IMR-90 (cell line): Measurements from ENCODE around the gene ATP1B3. TPM values are rescaled to one million over a fixed set of nuclear protein-coding genes. Genes with fewer than 3 reads are reported as not detected.

Experiments used
- ATAC-seq: fragments of 200-7000 bp; cut with Tn5 transposase; 2 replicates; pipeline ENCODE4 v1.9.1; 2020; ENCODE audit warnings: low read depth, mild to moderate bottlenecking, moderate library complexity
- BruUV-seq: library from RNA; stranded (reverse); fragments of 400-500 nt; replicated peaks from 2 replicates; lab custom pipeline; 2021; lab: Mats Ljungman, UMichigan
- CTCF ChIA-PET: fragments of 300-600 bp; formaldehyde crosslinking; extraction: SDS; loops from one replicate; lab custom pipeline; 2021; ENCODE audit warnings: antibody characterized with exemption; lab: Yijun Ruan, JAX
- POLR2A ChIA-PET: fragments of 300-600 bp; sonication (Branson Sonifier 250); formaldehyde crosslinking; loops from one replicate; lab custom pipeline; 2022; ENCODE audit warnings: antibody characterized with exemption; ENCODE audit not compliant: unreplicated experiment; lab: Charles Lee
- DNase-seq: peaks from one replicate; pipeline ENCODE4 v3.0.0; 2013
- H2AFZ ChIP-seq: replicated peaks from 2 replicates; pipeline ENCODE3; 2013; ENCODE audit warnings: low read length, mild to moderate bottlenecking; ENCODE audit not compliant: poor library complexity
- H2AK5ac ChIP-seq: 2 replicates; pipeline ENCODE4 v1.6.1; 2013; ENCODE audit warnings: low read depth, low read length, inconsistent platforms
- H2AK9ac ChIP-seq: replicated peaks from 2 replicates; pipeline ENCODE3; 2013; ENCODE audit warnings: mild to moderate bottlenecking, low read depth, low read length, moderate library complexity; ENCODE audit not compliant: poor library complexity
- H2BK120ac ChIP-seq: 2 replicates; pipeline ENCODE4 v1.6.1; 2013; ENCODE audit warnings: low read depth, low read length, inconsistent platforms
- H2BK15ac ChIP-seq: 3 replicates; pipeline ENCODE4 v1.6.1; 2013; ENCODE audit warnings: low read depth, low read length, inconsistent platforms
- H2BK20ac ChIP-seq: 2 replicates; pipeline ENCODE4 v1.6.1; 2013; ENCODE audit warnings: low read depth, mild to moderate bottlenecking, inconsistent platforms, low read length, moderate library complexity
- H2BK5ac ChIP-seq: 2 replicates; pipeline ENCODE4 v1.6.1; 2013; ENCODE audit warnings: mild to moderate bottlenecking, low read depth, low read length, inconsistent platforms; ENCODE audit not compliant: poor library complexity, severe bottlenecking
- H3K14ac ChIP-seq: replicated peaks from 2 replicates; pipeline ENCODE4 v1.6.1; 2013; ENCODE audit warnings: low read depth, low read length, inconsistent platforms
- H3K18ac ChIP-seq: 2 replicates; pipeline ENCODE4 v1.6.1; 2013; ENCODE audit warnings: low read depth, low read length, control low read depth
- H3K23ac ChIP-seq: 2 replicates; pipeline ENCODE4 v1.6.1; 2013; ENCODE audit warnings: low read depth, low read length, inconsistent platforms
- H3K27ac ChIP-seq: 2 replicates; pipeline ENCODE4 v1.5.1; 2013; ENCODE audit warnings: mild to moderate bottlenecking, control low read depth, low read length; ENCODE audit not compliant: insufficient read depth
- H3K27me3 ChIP-seq: 2 replicates; pipeline ENCODE4 v1.6.1; 2013; ENCODE audit warnings: low read length; ENCODE audit not compliant: control insufficient read depth, insufficient read depth
- H3K36me3 ChIP-seq: 2 replicates; pipeline ENCODE4 v1.6.1; 2013; ENCODE audit warnings: low read length, mixed read lengths; ENCODE audit not compliant: control insufficient read depth, insufficient read depth
- H3K4ac ChIP-seq: 2 replicates; pipeline ENCODE4 v1.6.1; 2013; ENCODE audit warnings: low read depth, low read length, inconsistent platforms
- H3K4me1 ChIP-seq: 2 replicates; pipeline ENCODE4 v1.6.1; 2013; ENCODE audit warnings: low read length, mixed read lengths; ENCODE audit not compliant: control insufficient read depth, insufficient read depth
- H3K4me2 ChIP-seq: 2 replicates; pipeline ENCODE4 v1.6.1; 2013; ENCODE audit warnings: low read depth, mild to moderate bottlenecking, control low read depth, low read length, moderate library complexity
- H3K4me3 ChIP-seq: 2 replicates; pipeline ENCODE4 v1.5.1; 2013; ENCODE audit warnings: low read depth, mild to moderate bottlenecking, control low read depth, low read length, moderate library complexity; ENCODE audit not compliant: insufficient read depth
- H3K56ac ChIP-seq: 2 replicates; pipeline ENCODE4 v1.6.1; 2013; ENCODE audit warnings: low read length, inconsistent platforms; ENCODE audit not compliant: insufficient read depth; ENCODE audit errors: extremely low read depth
- H3K79me1 ChIP-seq, 2 experiments: 2 replicates each; pipeline ENCODE4 v1.6.1; 2013; ENCODE audit warnings: low read length in 2 of 2, inconsistent platforms in 1 of 2, low read depth in 1 of 2
- H3K9ac ChIP-seq: 2 replicates; pipeline ENCODE4 v1.6.1; 2013; ENCODE audit warnings: low read depth, low read length, control low read depth
- H3K9me1 ChIP-seq: 2 replicates; pipeline ENCODE4 v1.6.1; 2013; ENCODE audit warnings: low read length, inconsistent platforms; ENCODE audit not compliant: insufficient read depth
- H3K9me3 ChIP-seq: 2 replicates; pipeline ENCODE4 v1.6.1; 2013; ENCODE audit warnings: low read length; ENCODE audit not compliant: control insufficient read depth, insufficient read depth
- H4K20me1 ChIP-seq: 2 replicates; pipeline ENCODE4 v1.6.1; 2013; ENCODE audit warnings: low read length, inconsistent platforms; ENCODE audit not compliant: insufficient read depth
- H4K5ac ChIP-seq: 2 replicates; pipeline ENCODE4 v1.6.1; 2013; ENCODE audit warnings: mild to moderate bottlenecking, low read depth, low read length, control low read depth
- H4K8ac ChIP-seq, 2 experiments: 2 replicates each; pipeline ENCODE4 v1.6.1; 2013; ENCODE audit warnings: low read depth in 2 of 2, low read length in 2 of 2, control low read depth in 1 of 2, inconsistent platforms in 1 of 2
- H4K91ac ChIP-seq: 2 replicates; pipeline ENCODE4 v1.6.1; 2013; ENCODE audit warnings: low read depth, low read length, inconsistent platforms; ENCODE audit not compliant: insufficient read depth
- WGBS, 2 experiments: methylation state at CpG; one replicate each; pipeline versions ENCODE4 v1.1.5 to v1.1.7; 2013; ENCODE audit warnings: missing lambda C conversion rate in 2 of 2; ENCODE audit not compliant: insufficient read length in 1 of 2; ENCODE audit errors: extremely low coverage in 2 of 2; 5-methylcytosine and 5-hydroxymethylcytosine counted together
- dilution Hi-C: fragments of 300-500 bp; cut with HindIII; formaldehyde crosslinking; loops from one replicate; pipeline ENCODE4 v1.14.3; 2018; ENCODE audit warnings: low sequenced_read_pairs; ENCODE audit not compliant: unreplicated experiment
- in situ Hi-C: fragments of 300-500 bp; cut with MboI; formaldehyde crosslinking; loops from 3 replicates; pipeline ENCODE4 v1.14.3; 2019; ENCODE audit warnings: low sequenced_read_pairs, inconsistent platforms, mixed read lengths
- intact Hi-C: fragments of 100-400 bp; cut with micrococcal nuclease; formaldehyde crosslinking; loops from 2 replicates; pipeline ENCODE4 v1.10.0; 2022
- polyA plus RNA-seq, 3 experiments: library from polyadenylated mRNA; depleted of rRNA; stranded (reverse); fragments of >200 nt; gene quantifications; 2 replicates each; pipeline ENCODE4 v1.2.3, GENCODE V29; 2012; ENCODE audit warnings: low replicate concordance in 1 of 3
- total RNA-seq: library from RNA; depleted of rRNA; stranded (reverse); fragments of >200 nt; gene quantifications from 2 replicates; pipeline ENCODE4 v1.2.3, GENCODE V29; 2012
- TF ChIP-seq, protein P1 (sequence below): fragments of 150-350 bp; IDR thresholded peaks from 2 replicates; pipeline ENCODE4 v1.6.1; 2016; ENCODE audit warnings: low read depth, mild to moderate bottlenecking, low read length, moderate library complexity, borderline replicate concordance

ATP1B3 gene
- total and polyA plus RNA-seq, 2 of the 4 experiments (the other 2 are of a cell fraction): 64.3 to 126 TPM

DNA sequence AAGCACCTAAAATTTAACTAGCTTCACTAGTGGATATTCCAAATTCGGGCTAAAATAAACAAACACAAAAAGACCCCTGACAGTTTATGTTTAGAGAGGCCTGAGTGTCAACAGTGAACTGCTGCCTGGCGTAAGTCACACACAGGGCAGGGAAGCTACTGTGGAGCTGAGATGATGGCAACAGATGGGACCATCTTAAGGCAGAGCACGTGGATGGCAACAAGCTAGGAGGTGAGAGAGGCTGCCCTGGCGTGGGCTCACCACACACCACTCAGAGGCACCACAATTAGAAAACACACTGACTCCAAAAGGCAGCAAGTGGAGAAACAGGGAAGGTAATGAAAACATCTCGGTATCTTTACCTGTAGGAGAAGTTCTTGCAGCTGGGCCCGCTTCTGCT lies 93.3 kb downstream of the ATP1B3 start:
- H2AK9ac ChIP-seq: no peak overlapping the region
- H2BK5ac ChIP-seq: no peak overlapping the region
- H3K27ac ChIP-seq: no peak overlapping the region
- BruUV-seq: no TSS peak
- no peaks in the 10 kb centered on the region for H3K9me3 ChIP-seq
- no peak overlapping the region for H3K9ac ChIP-seq
- no peak overlapping the region for H2AFZ ChIP-seq
- POLR2A ChIA-PET: no interaction called here
- no CpG with 5 or more reads among the region's 6 CpGs for WGBS, 2 experiments
- H3K27me3 ChIP-seq: no peaks in the 10 kb centered on the region
- H4K8ac ChIP-seq: no peak overlapping the region
- H2BK120ac ChIP-seq: no peak overlapping the region
- TF ChIP-seq, protein P1, sequence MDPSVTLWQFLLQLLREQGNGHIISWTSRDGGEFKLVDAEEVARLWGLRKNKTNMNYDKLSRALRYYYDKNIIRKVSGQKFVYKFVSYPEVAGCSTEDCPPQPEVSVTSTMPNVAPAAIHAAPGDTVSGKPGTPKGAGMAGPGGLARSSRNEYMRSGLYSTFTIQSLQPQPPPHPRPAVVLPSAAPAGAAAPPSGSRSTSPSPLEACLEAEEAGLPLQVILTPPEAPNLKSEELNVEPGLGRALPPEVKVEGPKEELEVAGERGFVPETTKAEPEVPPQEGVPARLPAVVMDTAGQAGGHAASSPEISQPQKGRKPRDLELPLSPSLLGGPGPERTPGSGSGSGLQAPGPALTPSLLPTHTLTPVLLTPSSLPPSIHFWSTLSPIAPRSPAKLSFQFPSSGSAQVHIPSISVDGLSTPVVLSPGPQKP: no peak
- no peaks in the 10 kb centered on the region for H4K20me1 ChIP-seq
- in situ Hi-C loops: no loop called here
- no peak overlapping the region for H2AK5ac ChIP-seq
- no peaks in the 10 kb centered on the region for H3K4me1 ChIP-seq
- no peak overlapping the region for H3K14ac ChIP-seq
- no peak overlapping the region for H3K23ac ChIP-seq
- CTCF ChIA-PET: no interaction called here
- H3K4me2 ChIP-seq: no peak overlapping the region
- no peak overlapping the region for H4K91ac ChIP-seq
- intact Hi-C loops: no loop called here
- peaks cover 3% of the 10 kb centered on the region for H3K36me3 ChIP-seq
- H2BK20ac ChIP-seq: no peak overlapping the region
- peaks cover 2% of the 10 kb centered on the region; the same call in 1 of the 2 replicates for H3K9me1 ChIP-seq
- H3K18ac ChIP-seq: no peak overlapping the region
- no peak overlapping the region for H2BK15ac ChIP-seq
- H3K56ac ChIP-seq: no peak overlapping the region
- no peaks in the 10 kb centered on the region for H3K79me1 ChIP-seq
- H3K4ac ChIP-seq: no peak overlapping the region
- ATAC-seq (no peak), DNase-seq (no peak)
- H4K5ac ChIP-seq: no peak overlapping the region
- H3K4me3 ChIP-seq: no peak overlapping the region
- dilution Hi-C loops: no loop called here
